Measurements from ENCODE around the gene ZNF22.

ZNF22 gene

GRCh38 chr10:44975431-44976331 lies 25.0 kb upstream of the ZNF22 start:
- Mint-ChIP-seq H3K4me1 (peaks cover 5% of the 10 kb centered on the region), H3K27ac (ENCODE audit: low read depth) (no peak overlapping the region), H3K4me3 (peak overlapping the region; percentile 27), H3K36me3 (ENCODE audit: insufficient read depth) (no peaks in the 10 kb centered on the region), H3K27me3 (no peaks in the 10 kb centered on the region), H3K9me3 (no peaks in the 10 kb centered on the region)
- no peak for ATAC-seq (replicated peaks; ENCODE audit: extremely low read depth, poor library complexity, severe bottlenecking)
- DNase-seq (ENCODE audit: low spot score in 2 of 2), result no peak

GRCh38 chr10:44976352-44977198 lies 24.1 kb upstream of the ZNF22 start:
- Mint-ChIP-seq H3K27me3 (no peaks in the 10 kb centered on the region), H3K27ac (ENCODE audit: low read depth) (no peak overlapping the region), H3K9me3 (no peaks in the 10 kb centered on the region), H3K4me1 (peaks cover 5% of the 10 kb centered on the region), H3K4me3 (no peak overlapping the region), H3K36me3 (ENCODE audit: insufficient read depth) (no peaks in the 10 kb centered on the region)
- ATAC-seq (replicated peaks; ENCODE audit: extremely low read depth, poor library complexity, severe bottlenecking) (no peak), DNase-seq (ENCODE audit: low spot score in 2 of 2) (no peak)

- Mint-ChIP-seq H3K27me3 (no peaks in the 10 kb centered on the region), H3K36me3 (ENCODE audit: insufficient read depth) (no peaks in the 10 kb centered on the region), H3K27ac (ENCODE audit: low read depth) (no peak overlapping the region), H3K9me3 (no peaks in the 10 kb centered on the region), H3K4me3 (no peak overlapping the region), H3K4me1 (peaks cover 5% of the 10 kb centered on the region)
- ATAC-seq (replicated peaks; ENCODE audit: extremely low read depth, poor library complexity, severe bottlenecking) (no peak), DNase-seq (ENCODE audit: low spot score in 2 of 2) (no peak)
Observed at GRCh38 chr10:44977287-44978212, 23.2 kb upstream of the ZNF22 start.

GRCh38 chr10:44978213-44978569 lies 22.5 kb upstream of the ZNF22 start:
- DNase-seq (ENCODE audit: low spot score in 2 of 2) (no peak), ATAC-seq (replicated peaks; ENCODE audit: extremely low read depth, poor library complexity, severe bottlenecking) (no peak)
- H3K36me3 Mint-ChIP-seq (ENCODE audit: insufficient read depth), result no peaks in the 10 kb centered on the region
- H3K9me3 Mint-ChIP-seq, result no peaks in the 10 kb centered on the region
- no peak overlapping the region for H3K4me3 Mint-ChIP-seq
- peaks cover 4% of the 10 kb centered on the region for H3K4me1 Mint-ChIP-seq
- no peak overlapping the region for H3K27ac Mint-ChIP-seq (ENCODE audit: low read depth)
- H3K27me3 Mint-ChIP-seq, result no peaks in the 10 kb centered on the region

- H3K36me3 Mint-ChIP-seq (ENCODE audit: insufficient read depth), result no peaks in the 10 kb centered on the region
- ATAC-seq (replicated peaks; ENCODE audit: extremely low read depth, poor library complexity, severe bottlenecking), result no peak
- no peaks in the 10 kb centered on the region for H3K9me3 Mint-ChIP-seq
- no peak within 1 kb of the TSS for H3K27ac Mint-ChIP-seq (ENCODE audit: low read depth)
- no peak for DNase-seq (ENCODE audit: low spot score in 2 of 2)
- no peaks in the 10 kb centered on the region for H3K27me3 Mint-ChIP-seq
- H3K4me1 Mint-ChIP-seq, result no peaks in the 10 kb centered on the region
- H3K4me3 Mint-ChIP-seq, result no peak within 1 kb of the TSS
Observed at GRCh38 chr10:44978570-44979280, 22.0 kb upstream of the ZNF22 start, which contains the start of gene DEPP1. Gene DEPP1 (minus strand): TSS chr10:44978809. CDS start chr10:44978030, 779 bp downstream.

- H3K27me3 Mint-ChIP-seq, result no peaks in the 10 kb centered on the region
- H3K4me3 Mint-ChIP-seq, result no peak overlapping the region
- DNase-seq (ENCODE audit: low spot score in 2 of 2) (no peak), ATAC-seq (replicated peaks; ENCODE audit: extremely low read depth, poor library complexity, severe bottlenecking) (no peak)
- no peaks in the 10 kb centered on the region for H3K4me1 Mint-ChIP-seq
- H3K27ac Mint-ChIP-seq (ENCODE audit: low read depth), result no peak overlapping the region
- H3K9me3 Mint-ChIP-seq, result no peaks in the 10 kb centered on the region
- H3K36me3 Mint-ChIP-seq (ENCODE audit: insufficient read depth), result peaks cover 1% of the 10 kb centered on the region
Observed at GRCh38 chr10:44979281-44980191, 21.2 kb upstream of the ZNF22 start.

GRCh38 chr10:44980309-44981171 lies 20.2 kb upstream of the ZNF22 start:
- Mint-ChIP-seq H3K4me3 (no peak overlapping the region), H3K9me3 (no peaks in the 10 kb centered on the region), H3K4me1 (no peaks in the 10 kb centered on the region), H3K27me3 (no peaks in the 10 kb centered on the region), H3K36me3 (ENCODE audit: insufficient read depth) (peaks cover 2% of the 10 kb centered on the region), H3K27ac (ENCODE audit: low read depth) (no peak overlapping the region)
- ATAC-seq (replicated peaks; ENCODE audit: extremely low read depth, poor library complexity, severe bottlenecking), result no peak
- no peak for DNase-seq (ENCODE audit: low spot score in 2 of 2)

- Mint-ChIP-seq H3K36me3 (ENCODE audit: insufficient read depth) (peaks cover 4% of the 10 kb centered on the region), H3K27me3 (no peaks in the 10 kb centered on the region), H3K4me1 (no peaks in the 10 kb centered on the region), H3K27ac (ENCODE audit: low read depth) (no peak overlapping the region), H3K4me3 (no peak overlapping the region), H3K9me3 (no peaks in the 10 kb centered on the region)
- no peak for DNase-seq (ENCODE audit: low spot score in 2 of 2)
- ATAC-seq (replicated peaks; ENCODE audit: extremely low read depth, poor library complexity, severe bottlenecking), result no peak
Observed at GRCh38 chr10:44981172-44982113, 19.3 kb upstream of the ZNF22 start.

- Mint-ChIP-seq H3K36me3 (ENCODE audit: insufficient read depth) (peaks cover 4% of the 10 kb centered on the region), H3K27me3 (no peaks in the 10 kb centered on the region), H3K4me1 (no peaks in the 10 kb centered on the region), H3K4me3 (no peak overlapping the region), H3K27ac (ENCODE audit: low read depth) (no peak overlapping the region), H3K9me3 (no peaks in the 10 kb centered on the region)
- DNase-seq (ENCODE audit: low spot score in 2 of 2) (no peak), ATAC-seq (replicated peaks; ENCODE audit: extremely low read depth, poor library complexity, severe bottlenecking) (no peak)
Observed at GRCh38 chr10:44982114-44982460, 18.6 kb upstream of the ZNF22 start.

- Mint-ChIP-seq H3K4me3 (no peak overlapping the region), H3K4me1 (no peaks in the 10 kb centered on the region), H3K27ac (ENCODE audit: low read depth) (no peak overlapping the region), H3K27me3 (no peaks in the 10 kb centered on the region), H3K36me3 (ENCODE audit: insufficient read depth) (peaks cover 4% of the 10 kb centered on the region), H3K9me3 (no peaks in the 10 kb centered on the region)
- ATAC-seq (replicated peaks; ENCODE audit: extremely low read depth, poor library complexity, severe bottlenecking) (no peak), DNase-seq (ENCODE audit: low spot score in 2 of 2) (no peak)
Observed at GRCh38 chr10:44982496-44982895, 18.2 kb upstream of the ZNF22 start.

All from central memory CD8-positive, alpha-beta T cell (primary cell).